HG02798 (cell line): Measurements from ENCODE around the gene SPATC1L.

Experiments used
- ATAC-seq: cut with Tn5 transposase; IDR thresholded peaks from one replicate; pipeline ENCODE4 v1.9.1; 2021; ENCODE audit warnings: mild to moderate bottlenecking; ENCODE audit not compliant: unreplicated experiment, poor library complexity

SPATC1L gene

GRCh38 chr21:46168238-46168637 is 16.0 kb downstream of the SPATC1L start:
- no peak for ATAC-seq

GRCh38 chr21:46165098-46165497 is 19.2 kb downstream of the SPATC1L start:
- no peak for ATAC-seq

- no peak for ATAC-seq
These were observed 20.9 kb downstream of the SPATC1L start for GRCh38 chr21:46163380-46163779.

DNA sequence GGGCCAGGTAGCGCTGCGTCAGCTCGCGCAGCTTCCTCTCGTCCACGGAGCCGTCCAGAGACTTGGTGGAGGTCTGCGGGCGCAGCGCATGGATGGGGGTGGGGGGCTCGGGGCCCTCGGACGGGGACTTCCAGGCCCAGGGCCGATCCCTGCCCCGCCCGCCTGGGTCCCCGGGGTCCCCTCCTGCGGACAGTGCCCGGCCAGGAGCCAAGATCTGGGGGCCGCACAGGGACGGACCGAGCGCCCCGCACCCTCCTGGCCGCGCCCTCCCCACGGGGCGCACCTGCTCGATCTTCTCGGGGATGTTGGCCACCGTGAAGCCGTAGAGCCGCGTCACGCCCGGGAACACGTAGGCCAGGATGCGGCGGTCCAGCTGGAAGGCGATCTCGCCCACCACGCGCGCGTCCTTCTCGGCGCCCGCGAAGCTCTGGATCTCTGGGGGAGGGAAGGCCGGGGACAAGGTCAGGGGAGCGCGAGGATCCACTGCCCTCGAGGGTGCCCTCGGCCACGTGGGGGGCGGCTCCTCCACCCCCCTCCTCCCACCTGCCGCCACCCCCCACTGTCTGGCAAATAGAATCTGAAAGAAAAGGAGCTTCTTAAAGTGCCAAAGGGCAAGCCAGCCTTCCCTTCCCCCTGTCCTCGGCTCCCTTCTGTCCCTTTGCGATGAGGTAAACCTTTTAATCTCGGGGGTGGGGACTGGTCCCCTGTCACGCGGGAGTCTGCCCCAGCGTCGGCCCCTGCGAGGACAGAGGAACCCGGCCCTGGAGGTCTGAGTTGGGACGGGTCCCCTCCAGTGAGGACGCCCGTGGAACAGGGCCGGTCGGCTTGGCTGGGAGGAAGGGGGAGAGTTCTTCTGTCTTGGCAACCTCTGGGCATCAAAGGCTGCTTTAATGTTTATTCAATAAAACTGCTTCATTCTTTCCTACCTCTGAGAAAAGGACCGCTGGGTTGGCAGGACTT is 22.3 kb downstream of the SPATC1L start:
- ATAC-seq, result no peak

GRCh38 chr21:46160907-46161632 is 23.2 kb downstream of the SPATC1L start:
- ATAC-seq, result no peak

- ATAC-seq, result no peak
These were observed 23.7 kb downstream of the SPATC1L start for GRCh38 chr21:46160657-46160906.

DNA sequence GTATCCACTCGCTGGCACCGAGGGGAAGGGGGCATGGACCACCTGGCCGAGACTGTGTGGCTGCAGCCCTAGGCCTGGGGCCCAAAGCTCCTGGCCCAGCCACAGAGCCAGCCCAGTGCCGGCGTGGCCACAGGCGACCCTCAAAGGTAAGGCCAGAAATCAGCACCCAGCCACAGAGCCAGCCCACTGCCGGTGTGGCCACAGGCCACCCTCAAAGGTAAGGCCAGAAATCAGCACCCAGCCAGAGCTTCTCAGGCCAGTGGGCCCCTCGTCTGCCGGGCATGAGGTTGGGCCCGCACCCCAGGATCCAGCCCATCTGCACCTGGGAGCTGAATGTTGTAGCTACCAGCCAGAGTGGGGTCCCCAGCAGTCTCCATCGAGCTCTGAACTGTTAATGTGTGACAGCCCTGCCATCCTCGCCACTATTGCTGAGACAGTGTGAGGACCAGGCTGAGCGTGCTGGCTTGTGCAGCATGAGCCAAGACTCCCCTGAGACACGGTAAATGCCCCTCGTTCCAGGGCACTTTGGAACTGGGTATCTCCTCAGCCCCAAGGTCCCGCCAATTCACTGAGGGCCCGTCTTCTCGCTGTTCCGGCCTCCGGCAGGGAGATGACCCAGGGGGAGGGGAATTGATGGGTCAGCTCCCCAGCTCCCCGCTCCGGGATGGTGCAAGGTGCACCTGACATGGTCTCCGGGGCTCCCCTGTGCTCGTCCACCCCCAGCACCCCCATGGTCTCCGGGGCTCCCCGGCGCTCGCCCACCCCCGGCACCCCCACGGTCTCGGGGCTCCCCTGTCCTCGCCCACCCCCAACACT is 24.2 kb downstream of the SPATC1L start:
- ATAC-seq, result no peak

- ATAC-seq, result no peak
These were observed 24.9 kb downstream of the SPATC1L start for GRCh38 chr21:46159390-46159789.

GRCh38 chr21:46158666-46159300 is 25.5 kb downstream of the SPATC1L start:
- ATAC-seq, result no peak

- no peak for ATAC-seq
These were observed 26.2 kb downstream of the SPATC1L start for GRCh38 chr21:46157987-46158451.

- ATAC-seq, result no peak
These were observed 26.8 kb downstream of the SPATC1L start for GRCh38 chr21:46157396-46157986.

- ATAC-seq, result no peak
These were observed 27.6 kb downstream of the SPATC1L start for GRCh38 chr21:46156678-46157077.

- ATAC-seq, result no peak
These were observed 27.9 kb downstream of the SPATC1L start for GRCh38 chr21:46156378-46156645.

DNA sequence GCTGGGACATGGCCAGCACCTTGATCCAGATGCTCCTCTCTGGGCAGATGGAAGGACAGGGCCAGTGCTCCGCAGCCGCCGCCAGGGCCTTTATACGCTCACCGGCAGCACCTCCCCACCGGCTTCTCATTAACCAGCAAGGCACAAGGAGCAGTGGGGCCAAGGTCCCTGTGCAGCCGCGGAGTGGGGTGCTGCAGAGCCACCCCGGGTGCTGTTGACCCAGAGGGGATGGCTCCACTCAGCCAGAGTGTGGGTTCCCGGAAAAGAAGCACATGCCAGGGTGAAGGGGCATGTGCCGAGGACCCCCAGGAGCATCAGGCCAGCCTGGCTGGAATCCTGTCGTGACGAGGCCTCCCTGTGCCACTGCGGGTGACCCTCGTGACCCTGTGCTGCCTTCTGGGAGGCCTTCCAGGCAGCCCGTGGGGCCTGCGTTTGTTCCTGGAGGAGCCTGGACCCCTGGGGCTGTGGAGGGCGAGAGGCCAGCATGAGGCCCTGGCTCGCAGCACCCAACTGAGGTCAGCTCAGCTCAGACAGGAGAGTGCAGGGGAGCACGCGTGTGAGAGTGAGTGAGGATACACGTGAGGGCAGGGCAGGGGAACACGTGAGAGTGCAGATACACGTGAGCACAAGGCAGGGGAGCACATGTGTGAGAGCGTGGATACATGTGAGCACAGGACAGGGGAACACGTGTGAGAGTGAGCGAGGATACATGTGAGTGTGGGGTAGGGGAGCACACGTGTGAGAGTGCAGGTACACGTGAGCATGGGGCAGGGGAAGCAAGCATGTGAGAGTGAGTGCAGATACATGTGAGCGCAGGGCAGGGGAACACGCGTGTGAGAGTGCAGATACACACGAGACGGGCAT is 28.5 kb downstream of the SPATC1L start, which contains the start of gene FTCD:
Gene FTCD, minus strand, starts transcription at position 66 of the 864 bp plus-strand sequence. Its CDS starts 56 bp downstream, at position 10.
- ATAC-seq, result no peak

DNA sequence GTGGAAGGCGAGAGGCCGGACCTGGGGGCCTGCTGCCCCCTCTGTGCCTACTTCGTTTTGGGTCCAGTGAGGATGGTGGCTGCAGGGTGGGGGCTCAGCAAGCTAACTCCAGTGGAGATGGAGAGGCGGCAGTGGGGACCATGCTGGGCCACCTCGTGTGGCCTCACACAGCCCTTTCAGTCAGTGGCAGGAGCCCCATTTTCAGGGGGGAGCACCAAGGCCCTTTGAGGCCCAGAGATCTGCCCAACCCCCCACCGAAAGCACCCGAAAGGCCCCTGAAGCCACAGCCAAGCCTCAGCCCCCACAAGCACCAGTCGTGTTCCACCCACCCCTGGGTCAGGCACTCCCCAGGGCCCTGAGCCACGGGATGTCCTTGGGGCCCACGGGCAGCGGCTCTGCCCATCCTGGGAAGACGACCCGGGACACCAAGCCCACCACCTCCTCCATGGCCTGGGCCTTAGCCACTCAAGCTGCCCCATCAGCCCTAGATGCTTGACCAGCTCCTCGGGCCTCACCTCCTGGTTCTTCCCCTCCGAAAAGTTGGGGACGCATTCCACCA is 29.2 kb downstream of the SPATC1L start:
- no peak for ATAC-seq

DNA sequence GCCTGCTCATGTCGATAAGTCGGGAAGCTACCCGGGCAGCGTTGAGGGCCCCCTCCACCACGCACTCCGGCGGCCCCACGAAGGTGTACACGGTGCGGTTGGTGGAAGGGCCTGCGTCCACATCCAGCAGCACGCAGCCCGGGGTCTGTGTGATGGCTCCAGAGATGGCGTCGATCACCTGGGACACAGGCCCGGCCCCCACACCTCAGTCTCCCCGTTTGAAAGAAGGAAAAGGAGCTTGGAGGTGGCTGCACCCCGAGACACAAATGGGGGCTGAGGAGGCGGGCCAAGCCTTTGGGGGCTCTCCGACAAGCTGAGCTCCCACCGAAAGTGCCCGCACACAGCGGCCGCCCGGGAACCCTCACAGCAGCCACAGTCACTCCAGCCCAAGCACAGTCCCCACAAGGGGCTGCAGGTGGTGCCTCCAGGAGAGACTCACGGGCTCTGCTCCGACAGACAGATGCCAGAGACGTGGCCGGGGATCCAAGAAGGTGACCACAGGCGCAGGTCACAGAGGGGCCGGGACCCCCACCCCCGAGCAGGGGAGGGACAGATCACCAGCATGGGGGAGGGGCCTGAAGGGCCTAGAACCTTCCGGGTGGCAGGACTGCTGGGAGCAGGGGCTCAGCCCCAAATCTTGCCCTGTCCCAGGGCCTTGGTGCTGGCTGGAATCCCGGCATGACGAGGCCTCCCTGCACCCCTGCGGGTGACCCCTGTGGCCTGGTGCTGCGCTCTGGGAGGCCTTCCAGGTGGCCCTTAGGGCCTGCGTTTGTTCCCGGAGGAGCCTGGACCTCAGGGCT is 29.9 kb downstream of the SPATC1L start:
- ATAC-seq, result no peak

- no peak for ATAC-seq
These were observed 30.8 kb downstream of the SPATC1L start for GRCh38 chr21:46153247-46154154.
